ENCODE data around the gene FAM110A.
A peak's percentile ranks its signal among the peaks of the same experiment; 100 is the strongest.
"Not testable (repeated sequence)": the region's sequence is repeated elsewhere in the genome, so short reads cannot be mapped to it uniquely, and the experiment has no call there.

FAM110A gene

DNA sequence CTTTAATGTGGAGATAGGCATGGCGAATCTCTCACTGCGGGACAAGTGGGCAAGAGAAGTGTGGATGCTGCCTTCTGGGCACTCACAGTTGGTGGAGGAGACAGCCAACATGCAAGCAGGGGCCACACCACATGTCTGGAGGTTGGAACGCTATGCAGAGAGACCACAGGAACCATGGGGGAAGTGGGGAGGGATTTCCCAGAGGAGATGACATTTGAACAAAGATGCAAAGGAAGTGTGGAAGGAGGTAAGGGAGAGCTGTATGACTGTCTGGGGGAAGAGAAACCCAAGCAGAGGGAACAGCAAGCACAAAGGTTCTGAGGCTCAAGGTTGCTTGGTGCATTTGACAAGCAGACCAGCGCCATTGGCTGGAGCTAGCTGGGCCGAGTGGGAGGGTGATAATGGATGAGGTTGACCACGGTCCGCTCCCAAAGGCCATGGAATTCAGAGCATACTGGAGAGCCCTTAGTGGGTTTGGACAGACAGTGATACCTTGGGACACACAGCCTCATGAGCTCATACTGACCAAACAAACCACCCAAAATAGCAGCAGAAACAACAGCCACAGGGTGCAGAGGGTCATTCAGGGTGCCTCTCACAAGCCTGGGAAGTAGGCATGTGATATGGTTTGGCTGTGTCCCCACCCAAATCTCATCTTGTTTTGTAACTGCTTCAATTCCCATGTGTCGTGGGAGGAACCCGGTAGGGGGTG is 7.6 kb upstream of the FAM110A start:
- TF ChIP-seq, protein P1, sequence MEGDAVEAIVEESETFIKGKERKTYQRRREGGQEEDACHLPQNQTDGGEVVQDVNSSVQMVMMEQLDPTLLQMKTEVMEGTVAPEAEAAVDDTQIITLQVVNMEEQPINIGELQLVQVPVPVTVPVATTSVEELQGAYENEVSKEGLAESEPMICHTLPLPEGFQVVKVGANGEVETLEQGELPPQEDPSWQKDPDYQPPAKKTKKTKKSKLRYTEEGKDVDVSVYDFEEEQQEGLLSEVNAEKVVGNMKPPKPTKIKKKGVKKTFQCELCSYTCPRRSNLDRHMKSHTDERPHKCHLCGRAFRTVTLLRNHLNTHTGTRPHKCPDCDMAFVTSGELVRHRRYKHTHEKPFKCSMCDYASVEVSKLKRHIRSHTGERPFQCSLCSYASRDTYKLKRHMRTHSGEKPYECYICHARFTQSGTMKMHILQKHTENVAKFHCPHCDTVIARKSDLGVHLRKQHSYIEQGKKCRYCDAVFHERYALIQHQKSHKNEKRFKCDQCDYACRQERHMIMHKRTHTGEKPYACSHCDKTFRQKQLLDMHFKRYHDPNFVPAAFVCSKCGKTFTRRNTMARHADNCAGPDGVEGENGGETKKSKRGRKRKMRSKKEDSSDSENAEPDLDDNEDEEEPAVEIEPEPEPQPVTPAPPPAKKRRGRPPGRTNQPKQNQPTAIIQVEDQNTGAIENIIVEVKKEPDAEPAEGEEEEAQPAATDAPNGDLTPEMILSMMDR (IDR thresholded peaks at IDR 0.05; ENCODE audit: low read depth, low read length): no peak
- no peak for DNase-seq (ENCODE audit: extremely low read depth, low read depth)

DNA sequence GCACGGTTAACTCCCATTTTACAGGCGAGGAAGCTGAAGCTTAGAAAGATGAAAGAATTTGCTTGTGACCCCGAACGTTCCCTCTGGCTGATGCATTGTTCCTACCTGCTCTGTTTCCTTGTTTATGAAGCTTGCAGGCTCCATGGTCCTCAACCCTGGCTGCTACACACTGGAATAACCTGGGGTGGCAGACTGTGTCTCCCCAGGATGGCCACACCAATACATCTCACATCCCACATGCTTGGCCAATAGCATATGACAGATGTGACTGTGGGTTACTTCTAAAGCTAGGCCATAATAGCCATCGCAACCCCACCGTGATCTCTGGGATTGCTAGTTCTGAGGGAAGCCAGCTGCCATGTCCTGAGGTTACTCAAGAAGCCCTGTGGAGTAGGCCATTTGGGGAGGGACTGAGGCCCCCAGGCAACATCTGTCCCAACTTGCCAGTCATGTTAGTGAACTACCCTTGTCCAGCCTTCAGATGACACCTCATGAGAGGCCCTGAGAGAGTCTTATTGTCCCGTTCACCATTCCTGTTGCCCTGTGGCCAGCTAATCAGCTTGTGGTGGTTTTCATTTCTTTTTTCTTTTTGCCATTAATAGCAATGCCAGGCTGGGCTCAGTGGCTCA is 6.7 kb upstream of the FAM110A start:
- DNase-seq (ENCODE audit: extremely low read depth, low read depth): no peak
- TF ChIP-seq, protein P1 (IDR thresholded peaks at IDR 0.05; ENCODE audit: low read depth, low read length): no peak

DNA sequence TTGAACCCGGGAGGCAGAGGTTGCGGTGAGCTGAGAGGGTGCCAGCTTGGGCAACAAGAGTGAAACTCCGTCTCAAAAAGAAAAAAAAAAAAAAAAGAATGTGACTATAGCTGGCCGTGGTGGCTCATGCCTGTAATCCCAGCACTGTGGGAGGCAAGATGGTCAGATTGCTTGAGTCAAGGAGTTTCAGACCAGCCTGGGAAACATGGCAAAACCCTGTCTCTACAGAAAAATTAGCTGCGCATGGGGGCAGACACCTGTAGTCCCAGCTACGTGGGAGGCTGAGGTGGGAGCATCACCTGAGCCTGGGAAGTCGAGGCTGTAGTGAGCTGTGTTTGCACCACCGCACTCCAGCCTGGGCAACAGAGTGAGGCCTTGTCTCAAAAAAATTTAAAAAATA is 5.5 kb upstream of the FAM110A start:
- not testable (repeated sequence) for DNase-seq (ENCODE audit: extremely low read depth, low read depth)

DNA sequence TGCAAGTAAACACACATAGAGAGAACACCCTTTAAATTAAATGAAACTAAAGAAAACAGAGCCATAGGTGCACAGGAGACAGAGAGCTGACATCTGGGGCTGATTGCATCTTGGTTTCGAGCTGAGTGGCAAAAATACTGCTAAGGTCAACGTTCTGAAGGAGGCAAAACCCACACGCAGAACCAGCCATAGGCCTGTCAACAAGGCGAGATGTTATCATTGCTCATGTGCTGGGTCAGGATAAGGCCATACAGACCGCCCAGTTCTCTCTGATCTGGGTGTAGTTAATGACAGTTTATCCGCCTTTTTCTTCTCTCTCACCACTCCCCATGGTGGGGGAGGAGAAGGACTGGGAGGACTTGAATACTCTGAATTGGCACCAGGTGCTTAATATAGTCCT is 4.5 kb upstream of the FAM110A start:
- TF ChIP-seq, protein P1 (IDR thresholded peaks at IDR 0.05; ENCODE audit: low read depth, low read length): no peak
- no peak for DNase-seq (ENCODE audit: extremely low read depth, low read depth)

DNA sequence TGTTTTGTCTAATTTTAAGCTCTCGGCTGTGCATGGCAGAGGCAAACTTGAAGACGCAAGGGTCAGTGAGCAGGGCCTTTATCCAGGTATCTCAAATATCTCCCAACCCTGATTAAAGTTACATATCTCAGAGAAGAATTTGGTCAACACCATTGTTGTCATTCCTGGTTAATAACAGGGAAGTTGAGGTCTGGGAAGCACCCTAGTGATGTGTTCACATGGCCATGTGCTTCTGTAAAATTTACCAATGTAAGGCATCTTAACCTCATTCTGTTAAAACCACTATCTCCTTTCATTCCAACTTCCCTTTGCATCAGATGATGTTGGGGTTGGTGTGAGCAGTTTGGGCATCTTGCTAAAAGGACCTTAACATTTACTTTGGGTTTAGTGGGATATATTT is 4.0 kb upstream of the FAM110A start:
- TF ChIP-seq, protein P1 (IDR thresholded peaks at IDR 0.05; ENCODE audit: low read depth, low read length): no peak
- no peak for DNase-seq (ENCODE audit: extremely low read depth, low read depth)

DNA sequence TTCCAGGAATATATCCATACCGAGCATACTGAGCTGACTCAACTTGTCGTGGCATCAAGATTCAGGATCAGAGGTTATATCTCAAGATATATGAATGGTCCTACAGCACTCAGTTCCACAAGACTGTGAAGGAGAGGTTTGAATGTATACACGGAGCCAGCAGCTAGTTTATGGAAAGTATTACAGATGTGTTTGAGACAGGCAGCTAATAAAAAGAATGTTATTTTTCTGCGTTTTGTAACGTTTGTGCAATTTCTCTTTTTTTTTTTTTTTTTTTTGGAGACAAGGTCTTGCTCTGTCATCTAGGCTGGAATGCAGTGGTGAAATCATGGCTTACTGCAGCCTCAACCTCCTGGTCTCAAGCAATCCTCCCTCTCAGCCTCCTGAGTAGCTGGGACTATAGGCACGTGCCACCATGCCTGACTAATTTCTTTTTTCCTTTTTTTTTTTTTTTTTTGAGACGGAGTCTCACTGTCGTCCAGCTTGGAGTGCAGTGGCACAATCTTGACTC is 3.4 kb upstream of the FAM110A start:
- DNase-seq (ENCODE audit: extremely low read depth, low read depth): peak; percentile 27
- TF ChIP-seq, protein P1 (IDR thresholded peaks at IDR 0.05; ENCODE audit: low read depth, low read length): no peak

DNA sequence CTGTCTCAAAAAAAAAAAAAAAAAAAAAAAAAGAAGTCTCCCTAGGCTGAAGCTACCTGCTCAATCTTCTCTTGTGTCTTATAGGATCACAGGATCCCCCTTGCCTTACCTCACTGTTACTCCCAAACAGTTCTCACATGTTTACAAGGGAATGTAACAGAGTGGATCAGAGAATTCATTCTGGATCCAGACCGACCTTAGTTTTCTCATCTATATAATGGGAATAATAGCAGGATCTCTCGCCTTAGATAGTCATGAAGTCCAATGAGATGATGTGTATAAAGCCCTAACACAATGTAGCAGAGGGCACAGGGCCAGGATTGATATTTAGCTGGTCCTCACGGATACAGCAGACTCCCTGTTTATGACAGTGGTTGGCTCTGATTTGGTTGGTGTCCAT is 2.3 kb upstream of the FAM110A start:
- no peak for DNase-seq (ENCODE audit: extremely low read depth, low read depth)
- TF ChIP-seq, protein P1 (IDR thresholded peaks at IDR 0.05; ENCODE audit: low read depth, low read length): no peak

All from AG09319 (cell line).